HCT116 (cell line): ENCODE data around the gene SLMAP. TPM values are rescaled to one million over a fixed set of nuclear protein-coding genes. Genes with fewer than 3 reads are reported as not detected.

Experiments
- ATAC-seq: fragments of 200-7000 bp; cut with Tn5 transposase; 2 replicates; pipeline ENCODE4 v1.9.1; 2020; ENCODE audit warnings: mild to moderate bottlenecking, moderate library complexity
- BruUV-seq: library from RNA; stranded (reverse); fragments of 400-500 nt; replicated peaks from 2 replicates; lab custom pipeline; 2021; lab: Mats Ljungman, UMichigan
- CTCF ChIA-PET: fragments of 300-600 bp; sonication (Branson Sonifier 250); formaldehyde crosslinking; loops from one replicate; lab custom pipeline; 2021; ENCODE audit warnings: antibody characterized with exemption; lab: Charles Lee
- POLR2A ChIA-PET: fragments of 300-600, 350-600 bp; sonication (Branson Sonifier 250); formaldehyde crosslinking; loops from one replicate; lab custom pipeline; 2021; ENCODE audit warnings: antibody characterized with exemption; lab: Charles Lee
- RAD21 ChIA-PET, 2 experiments: fragments of 300-600 bp; sonication (Branson Sonifier 250); formaldehyde crosslinking; loops; one replicate each; lab custom pipeline; 2023; ENCODE audit warnings: low total read pairs in 2 of 2; ENCODE audit not compliant: uncharacterized antibody in 2 of 2, unreplicated experiment in 2 of 2, low non-redundant PET in 1 of 2; lab: Charles Lee
- DNase-seq: peaks from one replicate; pipeline ENCODE4 v3.0.0-alpha.2; 2010; ENCODE audit warnings: low read depth, low spot score
- H2AFZ ChIP-seq: fragments of 200-600 bp; shearing (Covaris generic), sonication (generic); 2 replicates; pipeline ENCODE4 v1.6.1; 2017; ENCODE audit warnings: low read depth, mixed run types, mixed read lengths, antibody characterized with exemption, low read length; ENCODE audit not compliant: poor library complexity, severe bottlenecking
- H3K27ac ChIP-seq: 2 replicates; pipeline ENCODE4 v1.5.1; 2012; ENCODE audit warnings: low read depth, low read length
- H3K27me3 ChIP-seq: fragments of 200-600 bp; sonication (generic); 2 replicates; pipeline ENCODE4 v1.6.1; 2016; ENCODE audit warnings: mixed run types, low read length, mixed read lengths; ENCODE audit not compliant: insufficient read depth
- H3K36me3 ChIP-seq, 2 experiments: fragments of 200-500 bp in 1 of 2; fragments of 200-600 bp in 1 of 2; sonication (Bioruptor generic) in 1 of 2; sonication (generic) in 1 of 2; 2 replicates each; pipeline versions ENCODE4 v1.5.1 to v1.6.1; 2014 to 2016; ENCODE audit warnings: low read length in 2 of 2, inconsistent platforms in 1 of 2, mixed read lengths in 1 of 2, mixed run types in 1 of 2; ENCODE audit not compliant: insufficient read depth in 2 of 2, control insufficient read depth in 1 of 2
- H3K4me1 ChIP-seq, 2 experiments: fragments of 200-600 bp in 1 of 2; sonication (generic) in 1 of 2; 2 replicates each; pipeline versions ENCODE4 v1.5.1 to v1.6.1; 2012 to 2017; ENCODE audit warnings: low read length in 2 of 2, inconsistent platforms in 1 of 2, mild to moderate bottlenecking in 1 of 2, mixed read lengths in 1 of 2, mixed run types in 1 of 2, moderate library complexity in 1 of 2; ENCODE audit not compliant: insufficient read depth in 2 of 2, control insufficient read depth in 1 of 2
- H3K4me2 ChIP-seq: fragments of 200-600 bp; sonication (generic); 2 replicates; pipeline ENCODE4 v1.6.1; 2017; ENCODE audit warnings: mixed run types, low read length, mixed read lengths
- H3K4me3 ChIP-seq, 2 experiments: fragments of 200-600 bp in 1 of 2; sonication (generic) in 1 of 2; replicated peaks in 1 of 2; 2 replicates each; pipeline ENCODE4 v1.5.1; 2011 to 2016; ENCODE audit warnings: low read length in 2 of 2, control low read depth in 1 of 2, low read depth in 1 of 2, mild to moderate bottlenecking in 1 of 2, mixed read lengths in 1 of 2, mixed run types in 1 of 2
- H3K79me2 ChIP-seq: fragments of 200-600 bp; sonication (generic); 2 replicates; pipeline ENCODE4 v1.6.1; 2017; ENCODE audit warnings: mild to moderate bottlenecking, mixed run types, low read length, moderate library complexity, mixed read lengths; ENCODE audit not compliant: insufficient read depth
- H3K9ac ChIP-seq: fragments of 200-600 bp; sonication (generic); 2 replicates; pipeline ENCODE4 v1.6.1; 2016; ENCODE audit warnings: low read length, mixed read lengths
- H3K9me2 ChIP-seq: fragments of 200-600 bp; sonication (generic), shearing (Covaris generic); 2 replicates; pipeline ENCODE4 v1.6.1; 2017; ENCODE audit warnings: mixed run types, mild to moderate bottlenecking, moderate library complexity; ENCODE audit not compliant: insufficient read depth
- H3K9me3 ChIP-seq, 2 experiments: fragments of 200-500 bp in 1 of 2; fragments of 200-600 bp in 1 of 2; sonication (Bioruptor generic) in 1 of 2; sonication (generic) in 1 of 2; 2 replicates each; pipeline ENCODE4 v1.6.1; 2014 to 2017; ENCODE audit warnings: low read length in 2 of 2, mixed read lengths in 2 of 2, inconsistent platforms in 1 of 2, low read depth in 1 of 2, mild to moderate bottlenecking in 1 of 2, mixed run types in 1 of 2, moderate library complexity in 1 of 2; ENCODE audit not compliant: control insufficient read depth in 1 of 2, insufficient read depth in 1 of 2
- H4K20me1 ChIP-seq: fragments of 200-600 bp; sonication (generic), shearing (Covaris generic); 2 replicates; pipeline ENCODE4 v1.6.1; 2017; ENCODE audit warnings: mixed run types, mild to moderate bottlenecking, moderate library complexity; ENCODE audit not compliant: insufficient read depth
- CEBPB ChIP-seq: IDR thresholded peaks from 2 replicates; pipeline ENCODE4 v1.6.1; 2012; ENCODE audit warnings: low read depth
- EGR1 ChIP-seq: IDR thresholded peaks from 2 replicates; pipeline ENCODE4 v1.6.1; 2012; ENCODE audit warnings: low read depth
- EZH2phosphoT487 ChIP-seq: fragments of 200-600 bp; IDR thresholded peaks from 2 replicates; pipeline ENCODE4 v1.6.1; 2018; ENCODE audit warnings: antibody characterized with exemption, borderline replicate concordance
- SRF ChIP-seq: IDR thresholded peaks from 2 replicates; pipeline ENCODE4 v1.6.1; 2012; ENCODE audit warnings: low read depth
- TCF7L2 ChIP-seq: IDR thresholded peaks from 2 replicates; pipeline ENCODE4 v1.7.0; 2011; ENCODE audit warnings: borderline replicate concordance, inconsistent platforms; ENCODE audit not compliant: insufficient read depth, insufficient read length; ENCODE audit errors: extremely low read depth
- intact Hi-C: fragments of 100-400 bp; cut with micrococcal nuclease; formaldehyde crosslinking; loops from 2 replicates; pipeline ENCODE4 v1.10.0; 2022
- total RNA-seq: library from RNA; stranded (reverse); gene quantifications from one replicate; pipeline ENCODE4 v1.2.1, GENCODE V29; 2021; ENCODE audit not compliant: unreplicated experiment
- TF ChIP-seq, protein P1 (sequence below): IDR thresholded peaks from 2 replicates; pipeline ENCODE4 v1.6.1; 2012
- TF ChIP-seq, protein P2 (sequence below), 3 experiments: fragments of 200-600 bp in 1 of 3; sonication (generic) in 1 of 3; IDR thresholded peaks in 2 of 3; conservative IDR thresholded peaks in 1 of 3; 2 replicates each; pipeline ENCODE4 v1.5.1; 2012 to 2017; ENCODE audit warnings: low read depth in 2 of 3, low read length in 2 of 3, antibody characterized with exemption in 1 of 3, borderline replicate concordance in 1 of 3, control low read depth in 1 of 3, mild to moderate bottlenecking in 1 of 3, mixed read lengths in 1 of 3, mixed run types in 1 of 3, moderate library complexity in 1 of 3; ENCODE audit not compliant: insufficient read depth in 1 of 3
- TF ChIP-seq, protein P3 (sequence below): IDR thresholded peaks from 2 replicates; pipeline ENCODE4 v1.6.1; 2011; ENCODE audit warnings: mild to moderate bottlenecking, low read length, moderate library complexity; ENCODE audit not compliant: insufficient replicate concordance; ENCODE audit errors: extremely low read depth

SLMAP gene
- total RNA-seq, 1 experiment from 2014 or later: 81.0 TPM

DNA sequence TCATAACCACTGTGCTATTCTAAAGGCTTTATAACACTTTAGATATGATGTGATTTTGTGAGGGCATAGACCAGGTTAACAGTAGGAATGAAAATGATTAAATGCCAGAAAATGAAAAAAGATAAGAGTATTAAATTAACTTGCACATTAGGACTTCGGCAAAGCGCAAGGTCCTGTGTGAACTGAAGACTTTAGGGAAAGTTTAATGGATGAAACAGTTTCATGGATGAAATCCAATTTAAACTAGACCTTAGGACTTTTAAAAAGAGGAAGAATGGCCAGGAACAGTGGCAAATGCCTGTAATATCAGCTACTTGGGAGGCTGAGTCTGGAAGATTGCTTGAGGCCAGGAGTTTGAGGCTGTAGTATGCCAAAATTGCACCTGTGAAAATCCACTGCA is 8.7 kb downstream of the SLMAP start:
- Histone ChIP-seq H2AFZ (no peak overlapping the region), H4K20me1 (peaks cover 13% of the 10 kb centered on the region; the same call in 1 of the 2 replicates), H3K9ac (no peak overlapping the region), H3K9me3 (no peaks in the 10 kb centered on the region), H3K4me1 (no peaks in the 10 kb centered on the region), H3K27me3 (no peaks in the 10 kb centered on the region), H3K79me2 (peaks cover 96% of the 10 kb centered on the region), H3K4me3 (no peak overlapping the region), H3K4me2 (no peak overlapping the region), H3K27ac (no peak overlapping the region), H3K9me2 (no peaks in the 10 kb centered on the region), H3K36me3 (peaks cover 5 to 15% of the 10 kb centered on the region in 2 experiments; a peak in 3 of 4 replicates)
- no peak for DNase-seq
- intact Hi-C loops: no loop called here
- RAD21 ChIA-PET: no interaction called here
- ATAC-seq: no peak
- POLR2A ChIA-PET: no interaction called here
- CTCF ChIA-PET: no interaction called here
- TF ChIP-seq SRF (no peak), EGR1 (no peak), CEBPB (no peak), EZH2phosphoT487 (no peak), TCF7L2 (no peak)
- TF ChIP-seq, protein P1, sequence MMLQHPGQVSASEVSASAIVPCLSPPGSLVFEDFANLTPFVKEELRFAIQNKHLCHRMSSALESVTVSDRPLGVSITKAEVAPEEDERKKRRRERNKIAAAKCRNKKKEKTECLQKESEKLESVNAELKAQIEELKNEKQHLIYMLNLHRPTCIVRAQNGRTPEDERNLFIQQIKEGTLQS: no peak
- TF ChIP-seq, protein P2, sequence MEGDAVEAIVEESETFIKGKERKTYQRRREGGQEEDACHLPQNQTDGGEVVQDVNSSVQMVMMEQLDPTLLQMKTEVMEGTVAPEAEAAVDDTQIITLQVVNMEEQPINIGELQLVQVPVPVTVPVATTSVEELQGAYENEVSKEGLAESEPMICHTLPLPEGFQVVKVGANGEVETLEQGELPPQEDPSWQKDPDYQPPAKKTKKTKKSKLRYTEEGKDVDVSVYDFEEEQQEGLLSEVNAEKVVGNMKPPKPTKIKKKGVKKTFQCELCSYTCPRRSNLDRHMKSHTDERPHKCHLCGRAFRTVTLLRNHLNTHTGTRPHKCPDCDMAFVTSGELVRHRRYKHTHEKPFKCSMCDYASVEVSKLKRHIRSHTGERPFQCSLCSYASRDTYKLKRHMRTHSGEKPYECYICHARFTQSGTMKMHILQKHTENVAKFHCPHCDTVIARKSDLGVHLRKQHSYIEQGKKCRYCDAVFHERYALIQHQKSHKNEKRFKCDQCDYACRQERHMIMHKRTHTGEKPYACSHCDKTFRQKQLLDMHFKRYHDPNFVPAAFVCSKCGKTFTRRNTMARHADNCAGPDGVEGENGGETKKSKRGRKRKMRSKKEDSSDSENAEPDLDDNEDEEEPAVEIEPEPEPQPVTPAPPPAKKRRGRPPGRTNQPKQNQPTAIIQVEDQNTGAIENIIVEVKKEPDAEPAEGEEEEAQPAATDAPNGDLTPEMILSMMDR (IDR thresholded peaks at IDR 0.05 in 2 of 3, conservative IDR thresholded peaks at IDR 0.05 in 1 of 3; ENCODE audit: borderline replicate concordance in 1 of 3, insufficient read depth in 1 of 3, low read depth in 2 of 3, low read length in 2 of 3): no peak
- TF ChIP-seq, protein P3, sequence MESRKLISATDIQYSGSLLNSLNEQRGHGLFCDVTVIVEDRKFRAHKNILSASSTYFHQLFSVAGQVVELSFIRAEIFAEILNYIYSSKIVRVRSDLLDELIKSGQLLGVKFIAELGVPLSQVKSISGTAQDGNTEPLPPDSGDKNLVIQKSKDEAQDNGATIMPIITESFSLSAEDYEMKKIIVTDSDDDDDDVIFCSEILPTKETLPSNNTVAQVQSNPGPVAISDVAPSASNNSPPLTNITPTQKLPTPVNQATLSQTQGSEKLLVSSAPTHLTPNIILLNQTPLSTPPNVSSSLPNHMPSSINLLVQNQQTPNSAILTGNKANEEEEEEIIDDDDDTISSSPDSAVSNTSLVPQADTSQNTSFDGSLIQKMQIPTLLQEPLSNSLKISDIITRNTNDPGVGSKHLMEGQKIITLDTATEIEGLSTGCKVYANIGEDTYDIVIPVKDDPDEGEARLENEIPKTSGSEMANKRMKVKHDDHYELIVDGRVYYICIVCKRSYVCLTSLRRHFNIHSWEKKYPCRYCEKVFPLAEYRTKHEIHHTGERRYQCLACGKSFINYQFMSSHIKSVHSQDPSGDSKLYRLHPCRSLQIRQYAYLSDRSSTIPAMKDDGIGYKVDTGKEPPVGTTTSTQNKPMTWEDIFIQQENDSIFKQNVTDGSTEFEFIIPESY: no peak
- BruUV-seq: TSS peak; percentile 7
